ENCODE measurements around the gene OR13J1.

The OR13J1 gene

GRCh38 chr9:35854091-35854762, 16.0 kb downstream of the OR13J1 start:
- Mint-ChIP-seq H3K4me3 (no peak overlapping the region), H3K4me1 (peaks cover 10% of the 10 kb centered on the region), H3K36me3 (no peaks in the 10 kb centered on the region), H3K9me3 (no peaks in the 10 kb centered on the region), H3K27ac (peak overlapping the region; percentile 34)
- no peak for DNase-seq (ENCODE audit: low spot score in 2 of 2)
- no peak for ATAC-seq

DNA sequence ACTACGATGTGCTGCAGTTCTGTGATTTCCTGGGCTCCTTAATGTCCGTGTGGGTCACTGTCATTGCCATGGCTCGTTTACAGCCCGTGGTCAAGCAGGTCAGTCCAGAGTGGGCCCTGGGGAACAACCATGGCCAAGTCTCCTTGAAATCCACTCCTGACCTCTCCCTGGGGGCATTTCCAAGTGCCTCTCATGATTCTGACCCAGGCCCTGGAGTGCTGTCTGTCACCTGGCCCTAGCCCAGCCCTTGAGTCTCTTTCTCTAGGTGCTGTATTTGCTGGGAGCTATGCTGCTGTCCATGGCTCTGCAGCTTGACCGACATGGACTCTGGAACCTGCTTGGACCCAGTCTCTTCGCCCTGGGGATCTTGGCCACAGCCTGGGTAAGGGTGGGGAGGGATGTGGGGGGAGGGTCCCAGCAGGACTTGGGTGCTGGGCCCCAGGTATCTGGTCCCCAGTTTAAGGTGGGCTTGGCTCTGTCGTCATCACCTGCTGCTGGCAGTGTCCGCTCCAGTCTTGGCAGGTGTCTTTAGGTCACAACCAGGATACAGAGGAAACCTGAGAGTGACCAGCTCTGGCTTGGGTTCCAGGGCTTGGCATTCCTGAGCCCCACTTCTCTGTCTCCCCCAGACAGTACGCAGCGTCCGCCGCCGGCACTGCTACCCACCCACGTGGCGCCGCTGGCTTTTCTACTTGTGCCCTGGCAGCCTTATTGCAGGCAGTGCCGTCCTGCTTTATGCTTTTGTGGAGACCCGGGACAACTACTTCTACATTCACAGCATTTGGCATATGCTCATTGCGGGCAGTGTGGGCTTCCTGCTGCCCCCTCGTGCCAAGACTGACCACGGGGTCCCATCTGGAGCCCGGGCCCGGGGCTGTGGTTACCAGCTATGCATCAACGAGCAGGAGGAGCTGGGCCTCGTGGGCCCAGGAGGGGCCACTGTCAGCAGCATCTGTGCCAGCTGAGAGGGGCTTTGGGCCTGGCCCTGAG, 17.0 kb downstream of the OR13J1 start:
- peak overlapping the region; percentile 34 for H3K27ac Mint-ChIP-seq
- no peak for DNase-seq (ENCODE audit: low spot score in 2 of 2)
- no peaks in the 10 kb centered on the region for H3K36me3 Mint-ChIP-seq
- ATAC-seq, result no peak
- no peaks in the 10 kb centered on the region for H3K9me3 Mint-ChIP-seq
- H3K4me1 Mint-ChIP-seq, result peaks cover 5% of the 10 kb centered on the region
- no peak overlapping the region for H3K4me3 Mint-ChIP-seq

GRCh38 chr9:35852267-35852815, 17.9 kb downstream of the OR13J1 start:
- ATAC-seq (no peak), DNase-seq (ENCODE audit: low spot score in 2 of 2) (no peak)
- peaks cover 14% of the 10 kb centered on the region for H3K4me1 Mint-ChIP-seq
- H3K27ac Mint-ChIP-seq, result no peak overlapping the region
- no peaks in the 10 kb centered on the region for H3K9me3 Mint-ChIP-seq
- no peak overlapping the region for H3K4me3 Mint-ChIP-seq
- H3K36me3 Mint-ChIP-seq, result no peaks in the 10 kb centered on the region

GRCh38 chr9:35847792-35848572, 22.2 kb downstream of the OR13J1 start:
- peak; percentile 99 for ATAC-seq
- H3K27ac Mint-ChIP-seq, result peak overlapping the region; percentile 76

GRCh38 chr9:35845824-35846771, 24.1 kb downstream of the OR13J1 start:
- Mint-ChIP-seq H3K36me3 (no peaks in the 10 kb centered on the region), H3K4me1 (peaks cover 49% of the 10 kb centered on the region), H3K27ac (no peak overlapping the region), H3K4me3 (no peak overlapping the region), H3K9me3 (no peaks in the 10 kb centered on the region)
- DNase-seq (ENCODE audit: low spot score in 2 of 2) (no peak), ATAC-seq (no peak)

More at GRCh38 chr9:35847792-35848572, 22.2 kb downstream of the OR13J1 start:
- no peak for DNase-seq (ENCODE audit: low spot score in 2 of 2)
- Mint-ChIP-seq H3K4me3 (peak overlapping the region; percentile 30), H3K4me1 (peaks cover 41% of the 10 kb centered on the region), H3K36me3 (no peaks in the 10 kb centered on the region), H3K9me3 (no peaks in the 10 kb centered on the region)

DNA sequence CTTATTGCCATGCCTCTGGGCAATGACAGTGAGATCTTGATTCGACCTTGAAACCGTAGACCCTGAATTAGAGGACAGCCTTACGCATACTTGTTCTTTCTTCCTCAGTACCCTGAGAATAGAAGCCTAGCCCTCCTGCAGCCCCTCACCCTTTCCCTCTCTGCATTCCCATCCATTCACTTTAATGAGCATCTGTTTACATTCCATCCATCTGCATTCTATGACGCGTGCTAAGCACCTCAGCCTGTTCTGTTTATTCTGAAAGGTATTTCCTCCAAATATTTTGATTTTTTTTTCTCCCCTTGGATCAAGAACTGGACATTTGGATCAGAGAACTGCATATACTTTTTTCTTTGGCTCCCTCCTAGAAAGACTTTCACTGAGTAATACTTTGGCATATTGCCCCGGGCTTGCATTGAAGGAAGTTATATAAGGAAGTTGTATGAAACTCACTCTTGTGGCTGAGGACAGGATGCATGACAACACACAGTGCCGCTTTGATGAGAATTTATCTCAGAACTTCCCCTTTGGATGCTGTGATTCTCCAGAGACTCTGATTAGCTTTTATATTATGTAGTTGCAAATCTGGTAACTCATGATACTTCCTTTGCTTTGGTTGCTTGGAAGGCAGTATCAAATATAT, 25.5 kb downstream of the OR13J1 start:
- H3K4me3 Mint-ChIP-seq, result no peak overlapping the region
- no peaks in the 10 kb centered on the region for H3K36me3 Mint-ChIP-seq
- H3K9me3 Mint-ChIP-seq, result no peaks in the 10 kb centered on the region
- no peak overlapping the region for H3K27ac Mint-ChIP-seq
- no peak for DNase-seq (ENCODE audit: low spot score in 2 of 2)
- peaks cover 49% of the 10 kb centered on the region for H3K4me1 Mint-ChIP-seq
- no peak for ATAC-seq

GRCh38 chr9:35842795-35843194, 27.4 kb downstream of the OR13J1 start:
- DNase-seq (ENCODE audit: low spot score in 2 of 2) (no peak), ATAC-seq (peak; percentile 64)
- Mint-ChIP-seq H3K9me3 (no peaks in the 10 kb centered on the region), H3K4me3 (no peak overlapping the region), H3K4me1 (peaks cover 40% of the 10 kb centered on the region), H3K36me3 (no peaks in the 10 kb centered on the region), H3K27ac (peak overlapping the region; percentile 48)

DNA sequence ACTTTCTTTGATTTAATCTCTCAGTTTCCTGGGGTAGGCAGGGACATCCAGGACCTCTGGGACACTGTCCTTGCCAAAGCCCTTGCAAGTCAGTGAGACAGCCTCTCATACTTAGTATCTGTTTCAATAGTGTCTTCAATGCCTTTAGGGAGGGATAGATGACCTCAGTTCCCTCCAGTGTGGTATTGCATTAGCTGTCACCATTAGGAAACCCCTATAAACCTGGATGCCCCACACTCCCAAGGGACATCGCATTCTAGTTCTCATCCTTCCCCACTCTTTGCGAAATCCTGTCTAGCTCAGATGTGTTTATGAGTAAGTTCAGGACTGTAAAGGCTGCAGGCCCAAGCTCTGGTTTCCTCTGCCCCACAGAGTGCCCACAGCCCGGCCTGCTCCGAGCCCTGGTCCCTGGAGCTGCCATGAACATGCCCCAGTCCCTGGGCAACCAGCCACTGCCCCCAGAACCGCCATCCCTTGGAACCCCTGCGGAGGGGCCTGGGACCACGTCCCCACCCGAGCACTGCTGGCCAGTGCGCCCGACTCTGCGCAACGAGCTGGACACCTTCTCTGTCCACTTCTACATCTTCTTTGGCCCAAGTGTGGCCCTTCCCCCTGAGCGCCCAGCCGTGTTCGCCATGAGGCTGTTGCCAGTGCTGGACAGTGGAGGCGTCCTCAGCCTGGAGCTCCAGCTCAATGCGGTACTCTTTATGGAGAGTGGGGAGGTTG, 28.0 kb downstream of the OR13J1 start:
- Mint-ChIP-seq H3K36me3 (no peaks in the 10 kb centered on the region), H3K4me1 (peaks cover 34% of the 10 kb centered on the region), H3K9me3 (no peaks in the 10 kb centered on the region), H3K27ac (peak overlapping the region; percentile 48), H3K4me3 (no peak overlapping the region)
- ATAC-seq (no peak), DNase-seq (ENCODE audit: low spot score in 2 of 2) (no peak)

GRCh38 chr9:35841645-35841900, 28.6 kb downstream of the OR13J1 start:
- no peak for ATAC-seq
- Mint-ChIP-seq H3K27ac (peak overlapping the region; percentile 79), H3K4me1 (peaks cover 28% of the 10 kb centered on the region)

GRCh38 chr9:35840881-35841644, 29.1 kb downstream of the OR13J1 start:
- Mint-ChIP-seq H3K4me1 (peaks cover 28% of the 10 kb centered on the region), H3K27ac (peak overlapping the region; percentile 79), H3K36me3 (no peaks in the 10 kb centered on the region), H3K9me3 (no peaks in the 10 kb centered on the region), H3K4me3 (no peak overlapping the region)
- DNase-seq (ENCODE audit: low spot score in 2 of 2), result no peak
- ATAC-seq, result no peak

More at GRCh38 chr9:35841645-35841900, 28.6 kb downstream of the OR13J1 start:
- no peak overlapping the region for H3K4me3 Mint-ChIP-seq
- H3K9me3 Mint-ChIP-seq, result no peaks in the 10 kb centered on the region
- H3K36me3 Mint-ChIP-seq, result no peaks in the 10 kb centered on the region
- no peak for DNase-seq (ENCODE audit: low spot score in 2 of 2)

DNA sequence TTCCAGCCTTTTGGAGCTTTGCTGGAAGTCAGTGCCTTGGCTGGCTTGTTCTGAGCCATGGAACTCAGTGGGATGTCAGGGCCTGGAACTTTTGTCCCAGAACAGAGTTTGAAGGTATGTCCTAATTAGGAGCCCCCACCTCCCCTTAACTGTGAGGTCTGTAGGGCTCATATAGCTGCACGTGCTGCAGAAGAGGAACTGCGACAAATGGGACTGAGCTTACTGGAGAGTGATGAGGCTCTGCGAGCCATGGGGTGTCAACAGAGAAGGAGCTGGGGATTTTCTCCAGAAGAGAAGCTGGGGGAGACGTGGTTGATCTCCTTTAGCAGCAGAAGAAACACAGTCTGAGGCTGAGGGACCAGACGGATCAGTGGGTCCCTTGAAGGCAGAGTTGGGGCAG, 30.3 kb downstream of the OR13J1 start:
- Mint-ChIP-seq H3K36me3 (no peaks in the 10 kb centered on the region), H3K9me3 (no peaks in the 10 kb centered on the region), H3K4me1 (peaks cover 17% of the 10 kb centered on the region), H3K27ac (peak overlapping the region; percentile 79), H3K4me3 (no peak overlapping the region)
- DNase-seq (ENCODE audit: low spot score in 2 of 2) (no peak), ATAC-seq (no peak)

DNA sequence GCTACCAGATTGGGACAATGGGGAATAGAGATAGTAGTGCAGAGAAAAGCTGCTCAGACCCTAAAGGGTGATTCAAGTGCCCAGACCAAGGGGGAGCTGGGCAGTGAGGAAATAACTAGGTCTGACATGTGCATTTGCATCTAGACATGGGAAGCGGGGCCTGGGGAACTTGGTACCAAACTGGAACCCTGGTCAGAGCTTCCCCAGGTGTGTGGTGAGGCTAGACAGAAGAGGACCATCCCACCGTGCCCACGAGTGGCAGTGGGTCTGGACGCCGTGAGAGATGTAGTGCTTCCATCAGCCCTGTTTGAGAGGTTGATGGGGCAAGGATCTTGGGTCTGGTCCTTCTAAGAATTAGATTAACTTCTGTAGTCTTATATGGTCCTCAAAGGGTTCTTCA, 33.6 kb downstream of the OR13J1 start:
- no peaks in the 10 kb centered on the region for H3K4me1 Mint-ChIP-seq
- H3K36me3 Mint-ChIP-seq, result no peaks in the 10 kb centered on the region
- no peak overlapping the region for H3K4me3 Mint-ChIP-seq
- no peaks in the 10 kb centered on the region for H3K9me3 Mint-ChIP-seq
- H3K27ac Mint-ChIP-seq, result peak overlapping the region; percentile 56
- ATAC-seq (no peak), DNase-seq (ENCODE audit: low spot score in 2 of 2) (no peak)

DNA sequence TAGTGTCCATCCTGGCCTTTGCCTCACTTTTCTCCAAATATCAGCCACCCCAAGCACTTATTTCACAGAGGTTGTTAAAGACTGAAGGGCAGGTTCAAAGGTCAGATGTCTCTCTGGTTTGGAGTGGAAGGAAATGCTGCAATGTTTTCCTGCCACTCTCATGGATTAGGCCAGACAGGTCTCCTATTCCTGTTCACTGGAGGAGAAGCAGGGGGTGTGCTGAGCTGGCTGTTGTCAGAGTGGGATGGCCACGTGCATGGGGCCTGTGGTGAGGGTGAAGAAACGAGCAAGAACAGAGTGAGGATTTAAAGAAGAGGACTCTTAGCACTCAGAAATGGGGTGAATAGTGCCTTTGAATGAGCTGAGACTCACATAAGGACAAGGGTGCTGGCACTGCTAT, 34.4 kb downstream of the OR13J1 start:
- no peaks in the 10 kb centered on the region for H3K9me3 Mint-ChIP-seq
- H3K27ac Mint-ChIP-seq, result peak overlapping the region; percentile 55
- peaks cover 8% of the 10 kb centered on the region for H3K4me1 Mint-ChIP-seq
- no peaks in the 10 kb centered on the region for H3K36me3 Mint-ChIP-seq
- no peak for DNase-seq (ENCODE audit: low spot score in 2 of 2)
- no peak overlapping the region for H3K4me3 Mint-ChIP-seq
- ATAC-seq, result no peak
